Coronary artery (tissue), 2 donors: Measurements from ENCODE around the gene NKX3-2.

Experiments
- DNase-seq: peaks from one replicate; pipeline ENCODE4 v3.0.0-alpha.2; 2017; ENCODE audit warnings: low spot score
- H3K27ac ChIP-seq, 2 donors: fragments of 200-600 bp; sonication (generic); one replicate each; pipeline ENCODE4 v1.5.1; 2016 to 2019
- H3K4me3 ChIP-seq: fragments of 200-600 bp; sonication (generic); 2 replicates; pipeline ENCODE4 v1.5.1; 2016; ENCODE audit warnings: mild to moderate bottlenecking, moderate library complexity
- TF ChIP-seq, protein P1 (sequence below): fragments of 200-600 bp; sonication (generic); IDR thresholded peaks from one replicate; pipeline ENCODE4 v1.5.1; 2019; ENCODE audit warnings: antibody characterized with exemption

NKX3-2 gene

DNA sequence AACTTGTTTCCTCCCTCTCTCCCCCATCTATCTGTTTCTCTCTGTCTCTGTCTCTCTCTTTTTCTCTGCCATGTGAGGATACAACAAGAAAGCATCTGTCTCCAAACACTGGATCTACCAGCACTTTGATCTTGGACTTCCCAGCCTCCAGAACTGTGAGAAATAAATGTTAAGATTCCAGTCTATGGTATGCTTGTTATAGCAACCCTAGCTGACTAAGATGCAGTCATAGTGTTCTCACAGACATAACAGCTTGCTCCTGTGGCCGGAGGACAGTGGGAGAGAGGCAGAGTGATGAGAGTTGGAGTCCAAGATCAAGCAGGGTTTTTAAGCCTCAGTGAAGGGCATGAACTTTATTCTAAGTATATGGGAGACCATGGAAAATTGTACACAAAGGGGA lies 8.8 kb upstream of the NKX3-2 start:
- Histone ChIP-seq H3K27ac (no peak overlapping the region), H3K4me3 (no peak overlapping the region)
- DNase-seq = no peak
- TF ChIP-seq, protein P1, sequence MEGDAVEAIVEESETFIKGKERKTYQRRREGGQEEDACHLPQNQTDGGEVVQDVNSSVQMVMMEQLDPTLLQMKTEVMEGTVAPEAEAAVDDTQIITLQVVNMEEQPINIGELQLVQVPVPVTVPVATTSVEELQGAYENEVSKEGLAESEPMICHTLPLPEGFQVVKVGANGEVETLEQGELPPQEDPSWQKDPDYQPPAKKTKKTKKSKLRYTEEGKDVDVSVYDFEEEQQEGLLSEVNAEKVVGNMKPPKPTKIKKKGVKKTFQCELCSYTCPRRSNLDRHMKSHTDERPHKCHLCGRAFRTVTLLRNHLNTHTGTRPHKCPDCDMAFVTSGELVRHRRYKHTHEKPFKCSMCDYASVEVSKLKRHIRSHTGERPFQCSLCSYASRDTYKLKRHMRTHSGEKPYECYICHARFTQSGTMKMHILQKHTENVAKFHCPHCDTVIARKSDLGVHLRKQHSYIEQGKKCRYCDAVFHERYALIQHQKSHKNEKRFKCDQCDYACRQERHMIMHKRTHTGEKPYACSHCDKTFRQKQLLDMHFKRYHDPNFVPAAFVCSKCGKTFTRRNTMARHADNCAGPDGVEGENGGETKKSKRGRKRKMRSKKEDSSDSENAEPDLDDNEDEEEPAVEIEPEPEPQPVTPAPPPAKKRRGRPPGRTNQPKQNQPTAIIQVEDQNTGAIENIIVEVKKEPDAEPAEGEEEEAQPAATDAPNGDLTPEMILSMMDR = no peak

DNA sequence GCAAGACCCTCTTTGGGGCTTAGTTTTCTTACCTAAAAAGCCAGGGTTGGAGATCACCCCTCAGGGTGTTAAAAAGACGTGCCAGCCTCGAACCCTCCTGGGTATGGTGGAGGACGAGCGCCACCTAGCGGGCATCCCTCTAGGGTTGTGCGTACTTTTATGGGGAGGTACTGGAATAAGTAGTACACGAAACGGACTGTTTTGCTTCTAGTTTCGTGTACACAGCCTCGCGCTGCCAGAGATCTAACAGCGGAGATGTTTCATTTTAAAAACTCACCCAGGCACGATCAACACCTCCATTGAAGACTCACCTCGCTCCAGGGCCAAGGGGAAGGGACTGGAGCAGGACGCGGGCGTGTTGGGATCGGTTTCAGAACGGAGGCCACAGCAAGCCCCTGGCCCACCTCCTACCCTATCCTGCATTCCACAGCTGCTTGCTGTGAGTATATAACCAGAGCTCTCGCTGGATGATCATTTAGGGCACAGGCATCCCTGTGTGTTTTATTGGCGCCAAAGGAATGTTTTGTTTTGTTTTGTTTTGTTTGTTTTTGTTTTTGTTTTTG lies 4.8 kb upstream of the NKX3-2 start:
- no peak overlapping the region for H3K27ac ChIP-seq
- no peak for DNase-seq
- TF ChIP-seq, protein P1 = peak; percentile 71
- peak overlapping the region; percentile 65 for H3K4me3 ChIP-seq

DNA sequence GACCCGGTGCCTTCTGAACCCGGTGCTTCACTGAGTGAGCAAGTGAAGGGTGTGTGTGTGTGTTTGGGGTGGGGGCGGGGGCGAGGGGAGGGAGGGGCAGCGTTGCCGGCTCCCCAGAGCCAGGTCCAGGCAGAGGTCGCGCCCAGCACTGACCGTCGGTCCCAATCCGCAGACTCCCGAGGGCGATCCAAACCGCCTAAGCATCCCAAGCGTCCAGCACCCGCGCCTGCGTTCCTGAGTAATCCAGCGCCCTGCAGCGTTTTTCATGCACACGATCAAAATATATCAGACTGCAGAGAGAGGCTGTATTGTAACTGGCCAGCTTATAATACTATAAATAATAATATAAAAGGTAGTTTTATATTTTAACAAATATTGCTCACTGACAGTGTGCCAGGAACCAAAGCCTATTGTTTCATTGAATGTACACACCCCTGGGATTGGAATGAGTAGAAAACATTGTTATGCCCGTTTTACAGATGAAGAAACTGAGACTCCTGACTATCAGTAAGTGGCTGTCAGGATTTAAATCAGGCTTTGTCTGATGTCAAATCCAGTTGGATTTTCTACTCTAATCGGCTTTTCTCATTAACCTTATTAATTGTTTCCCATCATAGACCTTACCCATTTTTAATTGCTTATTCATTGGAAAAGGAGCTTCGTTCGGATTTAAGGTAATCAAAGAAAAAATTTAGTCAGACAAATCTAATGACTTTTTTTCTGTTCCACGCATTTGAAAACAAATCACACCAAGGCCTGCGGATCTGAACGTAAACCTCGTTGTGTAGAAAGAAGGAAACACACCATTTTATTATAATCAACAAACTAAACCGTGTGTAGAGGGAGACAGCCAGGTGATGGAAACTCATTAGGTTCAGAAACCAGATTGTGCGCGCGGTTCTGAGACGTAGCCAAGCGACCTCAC lies 4.0 kb upstream of the NKX3-2 start:
- Histone ChIP-seq H3K27ac (no peak overlapping the region), H3K4me3 (peak overlapping the region; percentile 65)
- DNase-seq = no peak
- TF ChIP-seq, protein P1 = no peak

DNA sequence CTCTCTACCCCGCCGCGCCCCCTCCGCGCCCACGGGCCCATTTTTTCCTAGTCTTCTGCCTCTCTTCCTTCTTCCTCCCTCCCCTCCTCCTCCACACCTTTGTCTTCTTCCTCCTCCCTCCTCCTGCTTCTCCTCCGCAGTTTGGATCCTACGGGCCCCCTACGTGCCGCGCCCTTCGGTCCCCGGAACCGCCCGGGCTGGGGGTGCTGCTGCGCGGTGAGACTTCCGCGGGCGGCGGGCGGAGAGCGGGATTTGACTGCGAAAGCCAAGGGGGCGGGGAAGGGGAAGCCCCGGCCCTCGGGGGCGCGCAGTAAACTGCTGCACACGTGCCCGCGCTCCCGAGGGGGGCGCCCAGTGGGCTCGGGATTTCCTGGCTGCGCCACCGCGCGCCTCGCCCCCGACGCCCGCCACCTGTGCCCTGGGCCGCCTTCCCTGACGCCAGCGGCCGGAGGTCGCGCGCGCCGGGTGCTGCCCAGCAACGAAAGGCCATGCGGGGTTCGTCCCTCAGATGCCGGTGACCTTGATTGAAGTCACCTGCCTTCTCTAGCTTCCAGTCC lies 3.3 kb upstream of the NKX3-2 start:
- Histone ChIP-seq H3K27ac (no peak overlapping the region), H3K4me3 (peak overlapping the region; percentile 64)
- no peak for DNase-seq

DNA sequence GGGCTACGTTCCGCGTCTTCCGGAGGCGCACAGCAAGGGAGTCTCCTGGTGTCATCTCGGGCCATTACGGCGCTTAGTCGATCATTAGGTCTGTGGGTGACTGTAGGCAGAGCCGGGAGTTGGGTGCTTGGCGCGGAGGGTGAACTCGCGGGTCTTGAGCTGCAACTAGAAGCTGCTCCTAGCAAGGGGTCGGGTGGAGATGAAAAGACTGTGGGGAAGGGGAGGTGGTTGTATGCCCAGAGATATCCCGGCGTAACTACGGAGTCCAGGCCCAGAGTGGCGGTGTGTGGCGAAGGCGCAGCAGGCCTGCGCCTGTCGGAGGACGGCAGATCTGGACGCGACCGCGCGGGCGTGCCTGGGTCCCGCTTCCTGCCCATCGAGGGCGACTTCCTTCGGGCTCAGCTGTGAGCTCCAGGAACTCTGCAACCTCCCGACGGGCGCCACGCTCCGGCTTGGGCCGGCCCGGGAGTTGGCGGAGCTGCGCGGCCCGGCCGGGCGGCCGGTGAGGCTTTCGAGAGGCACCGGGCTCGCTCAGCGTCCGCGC lies 2.7 kb upstream of the NKX3-2 start:
- no peak for DNase-seq
- H3K4me3 ChIP-seq = peak overlapping the region; percentile 64
- TF ChIP-seq, protein P1 = no peak
- H3K27ac ChIP-seq = no peak overlapping the region

More for the DNA sequence above, 3.3 kb upstream of the NKX3-2 start:
- TF ChIP-seq, protein P1 = no peak

DNA sequence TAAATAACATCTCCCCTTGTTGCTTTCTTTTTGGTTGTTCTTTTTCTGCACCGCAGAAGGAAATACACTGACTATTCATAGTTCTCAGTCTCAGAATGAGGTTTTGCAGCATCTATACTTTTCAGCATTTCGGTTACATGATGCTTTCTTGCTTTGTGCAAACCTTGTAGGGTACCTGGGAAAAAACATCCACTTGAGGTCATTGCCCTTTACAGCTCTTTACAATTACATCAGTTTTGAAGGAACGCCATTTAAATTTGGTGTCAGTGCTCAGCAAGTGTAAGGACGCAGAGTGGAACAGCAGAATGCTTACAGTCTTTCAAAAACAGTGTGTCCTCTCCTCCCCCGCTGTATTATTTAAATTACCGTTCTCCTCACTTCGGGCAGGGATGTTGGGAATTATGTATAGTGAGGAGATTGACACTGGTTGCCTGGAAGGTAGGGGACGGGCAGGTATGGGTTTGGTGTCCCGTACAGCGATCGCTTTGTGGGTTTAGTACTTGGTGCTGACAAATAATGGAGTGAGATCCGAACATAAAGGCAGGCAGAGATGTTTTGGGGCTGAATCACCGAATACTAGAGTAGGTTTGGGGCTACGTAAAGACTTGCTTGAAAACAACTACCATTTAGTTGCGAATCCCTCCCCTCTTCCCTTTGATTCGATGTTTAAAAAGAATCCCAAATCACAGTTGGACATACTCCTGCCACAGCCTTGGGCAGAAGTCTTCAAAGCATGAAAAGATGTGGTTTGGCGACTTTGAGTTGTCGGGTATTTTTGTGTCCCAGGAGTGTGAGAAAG lies 2.0 kb upstream of the NKX3-2 start:
- Histone ChIP-seq H3K4me3 (peak overlapping the region; percentile 64), H3K27ac (no peak overlapping the region)
- no peak for DNase-seq
- TF ChIP-seq, protein P1 = no peak
